ENCODE measurements around the gene PARP16. TPM values are rescaled to one million over a fixed set of nuclear protein-coding genes. Genes with fewer than 3 reads are reported as not detected.
A peak's percentile ranks its signal among the peaks of the same experiment; 100 is the strongest.

PARP16 gene
- total and polyA plus RNA-seq, 4 donors = 5.0 to 17.1 (median 11.1) TPM

GRCh38 chr15:65329984-65330735 lies 43.5 kb upstream of the PARP16 start:
- Histone ChIP-seq H3K36me3 (ENCODE audit: control insufficient read depth, insufficient read depth, low read length) (peaks cover 75% of the 10 kb centered on the region), H3K4me3 (ENCODE audit: low read depth, low read length) (no peak overlapping the region), H3K9me3 (ENCODE audit: control insufficient read depth, insufficient read depth, low read length) (no peaks in the 10 kb centered on the region), H3K27me3 (ENCODE audit: control insufficient read depth, insufficient read depth, low read length) (no peaks in the 10 kb centered on the region), H3K27ac (ENCODE audit: low read depth, low read length) (no peak overlapping the region), H3K4me1 (ENCODE audit: control insufficient read depth, insufficient read depth, low read length) (peaks cover 58% of the 10 kb centered on the region)
- WGBS (ENCODE audit: insufficient coverage) = 74% methylated on average over 15 of the region's 18 CpGs
- no peak for DNase-seq (ENCODE audit: low read depth in 4 of 6, low spot score in 6 of 6)

GRCh38 chr15:65329288-65329983 lies 42.8 kb upstream of the PARP16 start:
- 93% methylated on average over 11 of the region's 21 CpGs for WGBS (ENCODE audit: insufficient coverage)
- H3K9me3 ChIP-seq (ENCODE audit: control insufficient read depth, insufficient read depth, low read length) = no peaks in the 10 kb centered on the region
- no peak for DNase-seq (ENCODE audit: low read depth in 4 of 6, low spot score in 6 of 6)
- H3K4me3 ChIP-seq (ENCODE audit: low read depth, low read length) = no peak overlapping the region
- H3K27me3 ChIP-seq (ENCODE audit: control insufficient read depth, insufficient read depth, low read length) = no peaks in the 10 kb centered on the region
- peaks cover 67% of the 10 kb centered on the region for H3K36me3 ChIP-seq (ENCODE audit: control insufficient read depth, insufficient read depth, low read length)
- H3K4me1 ChIP-seq (ENCODE audit: control insufficient read depth, insufficient read depth, low read length) = peaks cover 52% of the 10 kb centered on the region
- H3K27ac ChIP-seq (ENCODE audit: low read depth, low read length) = no peak overlapping the region

- no peak for DNase-seq (ENCODE audit: low read depth in 4 of 6, low spot score in 6 of 6)
- H3K4me3 ChIP-seq (ENCODE audit: low read depth, low read length) = no peak overlapping the region
- no peaks in the 10 kb centered on the region for H3K27me3 ChIP-seq (ENCODE audit: control insufficient read depth, insufficient read depth, low read length)
- peaks cover 45% of the 10 kb centered on the region for H3K4me1 ChIP-seq (ENCODE audit: control insufficient read depth, insufficient read depth, low read length)
- no peaks in the 10 kb centered on the region for H3K9me3 ChIP-seq (ENCODE audit: control insufficient read depth, insufficient read depth, low read length)
- peaks cover 63% of the 10 kb centered on the region for H3K36me3 ChIP-seq (ENCODE audit: control insufficient read depth, insufficient read depth, low read length)
- WGBS (ENCODE audit: insufficient coverage) = 89% methylated on average over 21 of the region's 21 CpGs
- no peak overlapping the region for H3K27ac ChIP-seq (ENCODE audit: low read depth, low read length)
These were observed 42.0 kb upstream of the PARP16 start for GRCh38 chr15:65328506-65329287.

GRCh38 chr15:65327651-65328393 lies 41.1 kb upstream of the PARP16 start:
- H3K9me3 ChIP-seq (ENCODE audit: control insufficient read depth, insufficient read depth, low read length) = no peaks in the 10 kb centered on the region
- DNase-seq (ENCODE audit: low read depth in 4 of 6, low spot score in 6 of 6) = no peak

GRCh38 chr15:65326818-65327217 lies 40.1 kb upstream of the PARP16 start:
- Histone ChIP-seq H3K36me3 (ENCODE audit: control insufficient read depth, insufficient read depth, low read length) (peaks cover 46% of the 10 kb centered on the region), H3K9me3 (ENCODE audit: control insufficient read depth, insufficient read depth, low read length) (no peaks in the 10 kb centered on the region), H3K4me3 (ENCODE audit: low read depth, low read length) (no peak overlapping the region), H3K27me3 (ENCODE audit: control insufficient read depth, insufficient read depth, low read length) (no peaks in the 10 kb centered on the region), H3K27ac (ENCODE audit: low read depth, low read length) (peak overlapping the region; percentile 82), H3K4me1 (ENCODE audit: control insufficient read depth, insufficient read depth, low read length) (peaks cover 42% of the 10 kb centered on the region)
- WGBS (ENCODE audit: insufficient coverage) = 83% methylated on average over 1 of the region's 2 CpGs
- no peak for DNase-seq (ENCODE audit: low read depth in 4 of 6, low spot score in 6 of 6)

More at GRCh38 chr15:65327651-65328393, 41.1 kb upstream of the PARP16 start:
- H3K27me3 ChIP-seq (ENCODE audit: control insufficient read depth, insufficient read depth, low read length) = no peaks in the 10 kb centered on the region
- no peak overlapping the region for H3K4me3 ChIP-seq (ENCODE audit: low read depth, low read length)
- H3K4me1 ChIP-seq (ENCODE audit: control insufficient read depth, insufficient read depth, low read length) = peaks cover 45% of the 10 kb centered on the region
- whole genome bisulfite sequencing (ENCODE audit: insufficient coverage) = 65% methylated on average over 6 of the region's 12 CpGs
- H3K36me3 ChIP-seq (ENCODE audit: control insufficient read depth, insufficient read depth, low read length) = peaks cover 56% of the 10 kb centered on the region
- no peak overlapping the region for H3K27ac ChIP-seq (ENCODE audit: low read depth, low read length)

- no peaks in the 10 kb centered on the region for H3K9me3 ChIP-seq (ENCODE audit: control insufficient read depth, insufficient read depth, low read length)
- H3K4me3 ChIP-seq (ENCODE audit: low read depth, low read length) = no peak overlapping the region
- peaks cover 39% of the 10 kb centered on the region for H3K36me3 ChIP-seq (ENCODE audit: control insufficient read depth, insufficient read depth, low read length)
- peak in 3 of 6 donors; percentile 66 to 88 (median 72) for DNase-seq (ENCODE audit: low read depth in 4 of 6, low spot score in 6 of 6)
- peaks cover 38% of the 10 kb centered on the region for H3K4me1 ChIP-seq (ENCODE audit: control insufficient read depth, insufficient read depth, low read length)
- peak overlapping the region; percentile 82 for H3K27ac ChIP-seq (ENCODE audit: low read depth, low read length)
- 16% methylated on average over 12 of the region's 12 CpGs for WGBS (ENCODE audit: insufficient coverage)
- H3K27me3 ChIP-seq (ENCODE audit: control insufficient read depth, insufficient read depth, low read length) = no peaks in the 10 kb centered on the region
These were observed 39.4 kb upstream of the PARP16 start for GRCh38 chr15:65326117-65326526.

- peaks cover 9% of the 10 kb centered on the region for H3K36me3 ChIP-seq (ENCODE audit: control insufficient read depth, insufficient read depth, low read length)
- H3K27me3 ChIP-seq (ENCODE audit: control insufficient read depth, insufficient read depth, low read length) = no peaks in the 10 kb centered on the region
- H3K4me3 ChIP-seq (ENCODE audit: low read depth, low read length) = no peak overlapping the region
- H3K9me3 ChIP-seq (ENCODE audit: control insufficient read depth, insufficient read depth, low read length) = no peaks in the 10 kb centered on the region
- peak in 3 of 6 donors; percentile 56 to 92 (median 89) for DNase-seq (ENCODE audit: low read depth in 4 of 6, low spot score in 6 of 6)
- peaks cover 38% of the 10 kb centered on the region for H3K4me1 ChIP-seq (ENCODE audit: control insufficient read depth, insufficient read depth, low read length)
- no peak overlapping the region for H3K27ac ChIP-seq (ENCODE audit: low read depth, low read length)
- WGBS (ENCODE audit: insufficient coverage) = 18% methylated on average over 7 of the region's 9 CpGs
These were observed 36.4 kb upstream of the PARP16 start for GRCh38 chr15:65323071-65323511.

GRCh38 chr15:65318870-65319356 lies 32.2 kb upstream of the PARP16 start:
- 36% methylated on average over 5 of the region's 5 CpGs for WGBS (ENCODE audit: insufficient coverage)

More at GRCh38 chr15:65318870-65319356, 32.2 kb upstream of the PARP16 start:
- H3K27ac ChIP-seq (ENCODE audit: low read depth, low read length) = no peak overlapping the region
- DNase-seq (ENCODE audit: low read depth in 4 of 6, low spot score in 6 of 6) = peak; percentile 57 to 96 (median 81)
- H3K4me3 ChIP-seq (ENCODE audit: low read depth, low read length) = no peak overlapping the region
- no peaks in the 10 kb centered on the region for H3K36me3 ChIP-seq (ENCODE audit: control insufficient read depth, insufficient read depth, low read length)
- no peaks in the 10 kb centered on the region for H3K9me3 ChIP-seq (ENCODE audit: control insufficient read depth, insufficient read depth, low read length)
- peaks cover 17% of the 10 kb centered on the region for H3K4me1 ChIP-seq (ENCODE audit: control insufficient read depth, insufficient read depth, low read length)
- no peaks in the 10 kb centered on the region for H3K27me3 ChIP-seq (ENCODE audit: control insufficient read depth, insufficient read depth, low read length)

All from spinal cord (tissue), 10 donors.